NCI-H82 treated with DMSO at 0.1 percent for 48 hours (cell line): ENCODE results near the gene TOMM40L.

ENCODE experiments used
- DNase-seq: peaks from one replicate; lab custom pipeline; 2025; ENCODE audit not compliant: unreplicated experiment; lab: John Stamatoyannopoulos, UW

The TOMM40L gene

DNA sequence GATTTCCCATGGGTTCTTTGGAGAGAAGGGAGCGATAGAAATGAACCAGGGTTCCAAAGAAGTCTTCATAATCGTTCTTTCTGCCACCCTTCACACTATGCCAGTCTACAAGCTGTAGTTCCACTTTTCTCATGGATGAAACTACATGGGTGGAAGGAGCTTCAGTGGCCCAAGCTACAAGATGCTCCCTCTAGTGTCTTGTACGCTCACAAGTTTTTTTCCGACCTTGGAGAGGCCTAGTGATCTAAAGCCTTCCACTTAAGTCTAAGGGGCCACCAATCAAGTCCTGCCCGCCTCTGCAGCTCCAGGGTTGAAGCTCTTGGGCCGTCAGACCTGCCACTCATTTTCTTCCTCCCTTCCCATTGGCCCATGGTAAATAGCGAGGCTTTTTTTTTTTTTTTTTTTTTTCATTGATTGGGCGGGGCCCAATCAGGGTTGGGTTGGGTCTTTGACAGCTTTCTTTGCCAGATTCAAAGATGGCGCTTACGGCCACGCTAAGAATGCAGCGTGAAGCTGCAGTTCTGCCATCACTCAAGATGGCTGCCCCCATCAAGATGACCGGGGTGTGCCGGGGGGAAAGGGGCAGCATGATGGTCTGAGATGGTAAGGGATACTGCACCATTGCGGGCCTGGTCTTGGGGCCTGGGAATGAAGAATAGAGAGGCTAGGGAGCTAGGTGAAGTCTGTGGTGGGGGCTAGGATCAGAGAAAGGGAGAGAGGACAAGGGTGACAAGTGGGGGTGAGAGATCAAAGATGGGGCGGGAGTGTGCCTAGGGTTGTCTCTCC lies at the start of gene TOMM40L:
Gene TOMM40L, plus strand, starts transcription at position 527 of the 786 bp plus-strand sequence. CDS start 430 bp downstream, outside the sequence.
- peak; percentile 100 for DNase-seq

DNA sequence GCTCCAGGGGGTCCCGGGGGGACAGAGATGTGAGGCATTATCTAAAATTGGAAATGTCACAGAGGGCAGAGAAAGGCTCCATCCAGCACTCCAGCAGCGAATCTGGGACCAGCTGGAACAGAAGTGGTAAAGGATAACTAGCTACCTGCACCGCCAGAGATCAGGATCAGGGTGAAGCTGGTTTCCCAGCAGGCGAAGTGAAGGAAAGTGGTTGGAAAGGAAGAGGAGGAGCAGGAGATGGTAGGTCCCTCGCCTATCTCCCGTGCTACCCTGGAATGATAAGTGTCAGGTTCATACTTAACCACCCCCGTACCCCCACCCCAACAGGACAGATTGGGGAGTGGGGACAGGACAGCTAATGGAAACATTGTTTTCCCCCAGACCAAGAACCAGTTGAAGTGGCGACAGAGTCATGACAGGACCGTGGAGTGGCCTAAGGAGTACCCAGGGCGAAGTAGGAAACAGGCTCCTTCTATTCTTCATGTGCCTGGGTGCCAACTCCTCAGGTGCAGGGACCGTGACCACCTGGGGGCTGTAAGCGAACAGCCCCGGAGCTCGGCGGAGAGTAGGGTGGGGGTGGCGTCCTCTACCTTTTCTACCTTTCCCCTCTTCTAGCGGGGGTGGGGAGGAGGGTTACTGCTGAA lies 49.3 kb upstream of the TOMM40L start:
- no peak for DNase-seq

DNA sequence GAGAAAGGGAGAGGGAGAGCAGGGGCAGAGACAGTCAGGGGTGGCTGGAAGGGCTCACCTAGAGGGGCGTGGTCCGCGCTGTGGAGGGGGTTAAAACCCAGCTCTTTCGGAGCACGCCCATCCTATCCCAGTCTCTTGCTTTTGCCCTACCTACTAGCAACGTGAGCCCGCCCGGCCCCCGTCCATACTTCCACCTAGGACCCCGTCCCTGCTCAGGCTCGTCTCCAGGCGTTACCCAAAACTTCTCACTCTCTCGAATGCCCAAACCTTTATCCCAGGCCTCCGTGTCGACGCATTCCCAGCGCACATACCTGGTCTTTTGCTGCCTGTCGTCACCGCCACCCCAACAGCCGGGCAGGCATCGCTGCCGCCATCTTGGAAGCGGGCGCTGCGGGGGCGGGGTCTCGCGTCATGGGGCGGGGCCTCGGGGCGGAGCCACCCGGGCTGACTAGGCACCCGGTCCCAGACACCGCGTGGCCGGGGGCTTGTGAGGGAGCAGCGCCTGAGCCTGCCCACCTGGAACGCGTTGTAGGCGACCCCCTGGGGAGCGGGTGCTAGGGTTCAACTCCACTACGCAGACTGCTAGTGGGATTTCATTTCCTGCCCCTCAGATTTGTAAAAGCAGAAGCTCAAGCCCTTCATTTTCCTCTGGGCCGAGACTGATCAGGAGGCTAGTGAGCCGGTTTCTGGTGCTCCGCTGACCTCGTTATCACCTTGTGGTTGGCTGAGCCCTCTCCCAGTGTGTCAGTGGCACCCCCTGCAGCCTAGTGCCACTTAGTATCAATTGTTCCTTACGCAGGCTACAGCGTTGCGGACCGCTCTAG lies 48.5 kb upstream of the TOMM40L start, which contains the start of gene B4GALT3:
Gene B4GALT3, minus strand, starts transcription at position 396 of the 824 bp plus-strand sequence. CDS start 1,447 bp downstream, outside the sequence.
- DNase-seq: peak; percentile 86

DNA sequence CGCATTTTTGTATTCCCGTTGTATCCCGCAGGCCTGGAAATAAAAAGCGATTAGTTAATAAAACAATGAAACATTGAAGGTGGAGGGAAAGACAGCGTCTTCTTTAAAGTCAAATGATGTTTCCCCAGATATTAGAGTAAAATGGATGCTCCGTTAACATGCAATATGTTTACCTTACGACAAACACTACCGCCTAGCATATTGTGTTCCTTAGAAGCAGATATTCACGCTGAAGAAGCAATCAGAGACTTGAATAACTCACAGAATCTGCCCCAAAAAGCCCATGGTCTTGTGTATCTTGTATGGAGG lies 48.0 kb upstream of the TOMM40L start:
- DNase-seq: no peak

DNA sequence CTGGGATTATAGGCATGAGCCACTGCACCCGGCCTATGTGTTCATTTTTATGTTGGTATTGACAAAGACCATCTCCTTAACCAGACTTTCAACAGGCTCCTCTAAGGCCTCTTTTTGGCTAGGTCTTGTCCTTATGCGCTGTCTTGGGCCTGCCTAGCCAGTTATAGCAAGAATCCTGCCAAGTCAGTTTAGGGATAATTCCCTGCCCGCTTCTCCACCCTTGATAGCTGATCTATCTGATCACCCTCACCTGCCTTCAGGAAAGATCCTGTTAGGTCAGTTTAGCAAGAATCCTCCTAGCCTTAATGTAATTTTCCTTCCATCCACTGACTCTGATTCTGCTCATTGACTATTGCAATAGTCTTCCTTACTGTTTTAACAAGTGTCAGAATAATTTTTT lies 46.2 kb upstream of the TOMM40L start:
- DNase-seq: no peak

DNA sequence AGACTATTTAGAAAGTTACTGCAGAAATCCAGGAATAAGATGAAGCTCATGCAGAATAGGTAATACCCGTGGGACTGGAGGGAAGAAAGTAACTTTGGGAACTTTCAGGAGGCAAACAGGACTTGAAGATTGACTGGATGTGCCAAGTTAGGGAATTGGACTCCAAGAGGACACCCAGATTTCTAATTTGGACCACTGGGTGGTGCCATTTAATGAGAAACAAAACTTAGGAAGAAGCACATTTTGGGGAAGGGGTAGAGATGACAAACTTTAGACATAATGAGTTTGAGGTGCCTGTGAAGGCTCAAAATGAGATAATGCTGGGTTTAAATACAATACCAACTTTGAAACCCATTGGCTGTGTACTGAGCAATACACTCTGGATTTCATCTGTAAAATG lies 45.2 kb upstream of the TOMM40L start:
- no peak for DNase-seq

DNA sequence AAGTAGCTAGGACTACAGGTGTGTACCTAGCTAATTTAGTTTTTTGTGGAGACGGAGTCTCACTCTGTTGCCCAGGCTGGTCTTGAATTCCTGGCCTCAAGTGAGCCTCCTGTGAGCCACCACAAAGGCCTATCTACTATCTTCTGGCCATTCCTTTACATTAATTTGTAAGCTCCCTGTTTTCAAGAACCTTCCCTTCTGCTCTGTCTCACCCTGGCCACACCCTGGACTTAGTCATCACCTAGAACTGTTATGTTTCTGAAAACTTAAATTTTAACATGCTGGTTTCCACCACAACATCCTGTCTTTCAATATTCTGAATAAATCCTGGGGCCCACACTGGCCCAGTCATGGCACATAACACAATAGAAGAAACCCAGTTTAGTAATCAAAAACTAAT lies 43.6 kb upstream of the TOMM40L start:
- DNase-seq: no peak

DNA sequence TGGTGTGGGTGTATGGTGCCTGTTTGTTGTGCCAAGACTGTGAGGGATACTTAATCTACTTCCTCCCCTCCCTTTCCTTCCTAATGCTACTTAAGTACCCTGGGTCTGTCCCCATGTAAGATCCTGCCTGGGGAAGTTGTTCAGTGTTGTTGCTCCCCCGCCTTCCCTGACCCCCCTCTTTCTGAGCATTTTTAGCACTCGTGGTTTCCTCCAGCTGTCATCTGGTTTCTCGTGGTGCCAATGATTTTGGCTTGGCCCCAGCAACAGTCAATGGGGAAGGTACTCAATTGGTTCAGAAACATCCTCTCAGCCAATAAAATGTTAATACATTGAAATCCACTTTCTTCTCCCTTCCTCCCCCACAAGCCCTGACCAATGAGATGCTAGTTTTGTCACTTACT lies 40.6 kb upstream of the TOMM40L start:
- peak; percentile 99 for DNase-seq

DNA sequence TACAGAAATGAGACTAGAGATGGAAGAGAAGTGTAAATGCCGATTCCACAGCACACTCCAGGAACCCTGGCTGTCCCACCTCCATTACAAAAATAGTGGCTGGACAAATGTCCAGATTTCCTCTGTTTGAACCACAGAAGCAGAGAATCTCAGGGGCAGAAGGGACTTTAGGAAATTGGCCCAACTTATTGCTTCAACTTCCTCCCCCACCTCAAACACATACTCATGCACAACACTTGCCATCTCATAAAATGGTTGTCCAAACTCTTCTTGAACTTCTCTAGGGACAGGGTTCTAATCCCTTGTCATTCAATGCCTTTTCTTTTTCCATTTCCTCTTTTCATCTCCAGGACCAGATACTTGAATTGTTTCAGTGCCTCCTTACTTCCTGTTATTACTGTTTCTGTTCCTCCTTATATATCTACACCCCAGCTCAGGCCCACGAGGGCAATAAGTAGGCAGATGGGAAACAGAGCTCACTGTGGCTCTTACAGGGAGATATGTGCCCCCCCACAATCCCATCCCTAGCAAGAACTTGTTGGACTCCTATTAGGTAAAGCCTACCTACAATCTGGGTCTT lies 40.0 kb upstream of the TOMM40L start:
- DNase-seq: no peak

DNA sequence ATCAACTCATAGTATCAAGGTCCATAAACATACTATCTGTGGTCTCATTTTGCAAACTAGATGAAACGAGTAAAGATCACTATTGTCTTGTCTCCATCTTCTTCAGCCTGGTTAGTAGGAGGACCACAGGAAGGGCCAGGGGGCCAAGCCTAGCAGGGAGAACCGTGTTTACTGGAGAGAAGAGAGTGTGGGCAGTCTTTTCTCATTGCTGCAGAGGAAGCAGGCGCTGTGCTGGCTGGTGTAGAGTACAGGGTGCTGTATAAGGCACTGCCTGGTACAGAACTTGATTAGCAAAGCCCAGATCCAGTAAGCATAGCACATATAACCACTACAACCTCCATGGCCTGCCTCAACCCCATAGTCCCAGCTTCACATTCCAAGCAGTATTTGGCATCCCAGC lies 38.5 kb upstream of the TOMM40L start:
- DNase-seq: no peak

DNA sequence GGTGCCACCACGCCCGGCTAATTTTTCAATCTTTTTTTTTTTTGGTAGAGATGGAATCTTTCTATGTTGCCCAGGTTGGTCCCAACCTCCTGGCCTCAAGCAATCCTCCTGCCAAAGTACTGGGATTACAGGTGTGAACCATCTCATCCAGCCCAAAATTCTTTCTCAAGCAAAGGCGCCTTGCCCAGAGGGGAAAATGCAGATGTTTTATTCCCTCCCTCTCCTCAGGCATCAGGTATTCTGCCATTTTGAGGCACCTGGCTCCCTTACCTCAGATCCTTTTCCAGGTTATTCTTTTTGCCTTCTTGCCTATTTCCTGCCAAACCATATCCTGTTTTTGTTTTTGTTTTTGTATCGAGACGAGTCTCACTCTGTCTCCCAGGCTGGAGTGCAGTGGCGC lies 37.5 kb upstream of the TOMM40L start:
- no peak for DNase-seq

DNA sequence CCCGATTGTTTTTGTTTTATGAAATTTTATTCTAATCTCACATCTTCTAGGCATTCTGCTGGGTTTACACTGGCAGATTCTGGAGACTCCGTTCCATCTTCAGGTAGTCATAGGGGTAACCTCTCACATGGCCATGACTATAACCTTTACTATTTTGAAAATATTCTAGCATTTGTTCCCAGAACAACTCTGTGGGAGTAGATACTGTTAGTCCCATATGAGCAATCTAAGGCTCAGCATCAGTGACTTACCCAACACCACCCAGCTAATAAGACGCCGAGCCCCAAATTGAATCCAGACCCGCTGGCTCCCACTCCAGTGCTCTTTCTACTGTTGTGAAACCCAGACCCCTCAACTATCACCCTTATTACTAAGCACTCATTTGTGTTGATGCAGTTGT lies 36.8 kb upstream of the TOMM40L start:
- DNase-seq: no peak

DNA sequence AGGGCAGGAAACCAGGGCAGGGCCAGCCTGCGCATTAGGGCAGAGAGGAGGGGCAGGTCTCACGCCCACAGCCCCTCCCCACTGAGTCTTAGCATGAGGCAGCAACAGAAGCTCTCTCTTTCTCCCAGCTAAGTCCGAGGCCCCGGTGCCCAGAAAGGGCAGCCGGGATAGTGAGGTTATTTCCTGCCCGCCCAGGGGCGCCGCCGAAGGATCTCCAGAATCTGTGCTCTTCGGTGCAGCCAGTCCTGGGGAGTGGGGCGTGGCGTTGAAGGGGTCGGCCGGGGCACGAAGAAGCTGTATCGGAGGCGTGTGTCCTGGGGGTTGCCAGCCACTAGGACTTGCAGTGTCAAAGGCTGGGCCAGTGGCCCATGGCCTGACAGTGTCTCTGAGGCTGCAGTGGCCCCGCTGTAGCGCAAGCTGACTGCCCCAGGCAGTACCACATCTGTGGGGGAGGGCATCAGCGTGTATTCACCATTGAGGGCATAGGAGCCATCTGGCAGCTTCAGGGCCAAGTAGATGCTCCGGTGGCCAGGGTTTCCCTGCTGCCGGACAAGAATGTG lies 34.8 kb upstream of the TOMM40L start:
- DNase-seq: no peak

DNA sequence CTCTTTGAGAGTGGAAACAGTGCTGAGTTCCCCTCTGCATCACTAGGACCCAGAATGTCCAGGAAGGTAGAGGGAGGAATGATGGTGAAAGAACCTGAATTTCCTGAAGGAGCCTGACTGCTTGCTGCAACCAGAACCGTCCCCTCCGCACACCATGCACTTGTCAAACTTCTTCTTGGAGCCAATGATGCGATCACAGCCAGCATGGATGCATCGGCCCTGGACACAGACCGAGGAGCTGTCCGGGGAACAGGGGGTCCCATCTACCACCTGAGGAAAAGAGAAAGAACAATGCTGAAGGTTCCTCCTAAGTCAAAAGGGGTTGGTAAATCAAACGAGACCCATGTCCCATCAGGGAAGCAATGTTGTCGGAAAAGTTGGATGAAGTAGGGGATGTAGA lies 33.9 kb upstream of the TOMM40L start:
- DNase-seq: no peak

DNA sequence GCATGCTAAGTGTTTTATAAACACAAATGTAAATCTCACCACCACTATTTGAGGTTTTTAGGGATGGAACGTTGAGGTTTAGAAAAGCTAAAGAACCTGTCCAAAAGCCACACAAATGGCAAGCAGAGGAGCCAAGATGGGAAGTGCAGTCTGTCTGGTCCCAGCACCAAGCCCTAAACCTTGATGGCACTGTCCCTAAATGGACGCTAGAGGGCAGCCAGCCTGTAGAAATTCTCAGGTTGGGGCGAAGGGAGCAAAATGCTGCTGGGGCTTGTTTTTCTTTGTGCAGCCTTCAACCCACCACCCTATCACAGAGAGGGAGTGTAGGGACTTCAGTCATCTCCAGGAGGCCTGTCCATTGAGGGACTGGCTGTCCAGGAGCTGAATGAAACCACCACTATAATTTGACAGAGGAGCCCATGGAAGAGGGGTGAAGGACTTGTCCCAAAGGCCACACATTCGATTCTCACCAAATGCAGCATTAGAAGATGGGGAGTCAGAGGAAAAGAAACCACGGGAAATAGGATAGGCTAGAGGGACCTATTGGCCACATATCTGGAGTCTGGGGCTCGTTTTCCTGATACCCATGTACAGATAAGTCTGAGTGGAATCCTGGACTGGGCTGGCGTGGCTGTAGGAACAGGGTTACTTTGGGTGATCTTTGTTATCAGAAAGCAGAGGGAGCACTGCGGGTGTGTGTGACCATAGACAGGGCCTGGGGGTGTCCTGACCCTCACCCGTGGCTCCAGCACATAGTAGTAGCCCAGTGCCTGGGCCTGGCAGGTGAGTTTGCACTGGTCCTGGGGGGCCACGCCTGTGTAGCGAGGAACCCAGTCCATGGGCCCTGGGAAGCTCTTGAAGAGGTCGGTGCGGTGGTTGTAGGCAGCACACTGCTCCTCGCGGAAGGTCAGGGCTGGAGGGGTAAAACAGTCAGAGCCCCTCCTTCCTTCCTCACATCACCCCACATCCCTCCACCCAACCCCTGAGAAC lies 33.1 kb upstream of the TOMM40L start:
- peak; percentile 77 for DNase-seq

DNA sequence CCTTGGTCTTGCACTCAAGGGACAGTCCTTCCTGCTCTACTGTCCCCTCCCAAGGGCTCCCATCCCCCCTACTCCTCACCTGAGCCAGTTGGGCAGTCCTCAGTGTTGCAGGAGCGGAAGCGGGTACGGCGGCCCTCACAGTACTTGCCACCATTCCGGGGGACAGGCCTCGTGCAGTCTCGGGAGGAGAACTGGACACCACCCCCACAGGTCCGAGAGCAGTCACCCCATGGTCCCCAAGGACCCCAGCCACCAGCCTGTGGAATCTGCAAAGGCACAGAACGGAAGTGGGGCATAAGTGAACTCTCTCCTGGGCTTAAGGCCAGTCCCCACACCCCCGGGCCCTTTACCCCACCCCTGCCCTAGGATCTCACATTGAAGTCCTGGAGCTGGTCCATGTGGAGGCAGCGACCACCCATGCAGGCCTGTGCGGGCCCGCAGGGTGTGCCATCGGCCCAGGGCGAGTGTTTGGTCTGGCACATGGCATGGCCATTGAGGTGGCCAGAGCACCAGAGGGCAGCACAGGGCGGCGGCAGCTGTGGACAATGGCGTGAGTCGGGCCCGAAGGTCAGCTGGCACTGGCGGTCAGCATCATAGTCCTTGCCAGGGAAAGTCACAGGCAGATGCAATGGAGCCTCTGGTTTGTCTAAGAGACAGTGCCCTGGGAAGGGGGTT lies 32.2 kb upstream of the TOMM40L start:
- no peak for DNase-seq

DNA sequence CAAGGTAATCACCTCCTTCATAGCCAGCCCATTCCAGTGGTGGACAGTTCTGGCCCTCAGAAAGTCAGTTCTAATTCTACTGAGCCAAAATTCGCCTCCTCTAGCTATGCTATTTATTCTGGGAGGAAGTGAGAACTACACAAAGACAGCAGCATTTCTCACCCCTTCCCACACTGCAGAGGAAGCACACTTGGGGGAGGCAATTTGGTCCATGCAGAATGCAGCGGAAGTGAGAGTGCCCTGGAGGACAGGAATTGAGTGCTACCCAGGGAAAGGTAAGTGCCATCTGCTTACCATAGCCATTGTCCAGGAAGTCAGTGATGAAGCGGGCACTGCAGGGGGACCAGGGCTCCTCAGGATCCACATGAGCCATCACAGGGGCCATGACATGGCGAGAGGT lies 30.7 kb upstream of the TOMM40L start:
- no peak for DNase-seq

DNA sequence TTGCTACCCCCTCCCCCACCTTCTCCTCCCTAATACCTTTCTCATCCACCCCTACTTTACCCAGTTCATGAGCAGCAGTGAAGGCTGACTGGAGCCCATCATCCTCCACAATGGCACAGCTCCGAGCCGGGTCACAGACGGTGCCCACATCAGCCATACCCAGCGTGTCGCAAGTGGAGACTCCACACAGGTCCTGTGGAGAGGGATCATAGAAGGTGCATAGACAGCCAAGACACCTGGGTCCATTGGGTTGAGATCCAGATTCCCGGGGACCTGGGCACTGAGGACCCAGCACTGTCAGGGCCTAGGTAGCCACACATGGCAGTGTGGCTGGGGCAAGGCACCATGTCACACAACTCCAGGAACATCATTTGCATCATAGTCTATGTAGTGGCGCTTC lies 29.7 kb upstream of the TOMM40L start:
- no peak for DNase-seq
